Suprapubic skin (tissue), 4 donors: ENCODE data around the gene RNF5. TPM values are rescaled to one million over a fixed set of nuclear protein-coding genes. Genes with fewer than 3 reads are reported as not detected.
A peak's percentile ranks its signal among the peaks of the same experiment; 100 is the strongest.

Source experiments
- DNase-seq, 2 donors: peaks; one replicate each; pipeline ENCODE4 v3.0.0-alpha.2; 2019; ENCODE audit warnings: low spot score in 2 of 2
- H3K27ac ChIP-seq: fragments of 200-600 bp; sonication (generic); one replicate; pipeline ENCODE4 v1.5.1; 2019
- H3K27me3 ChIP-seq: fragments of 200-600 bp; sonication (generic); one replicate; pipeline ENCODE4 v1.5.1; 2019
- H3K36me3 ChIP-seq: fragments of 200-600 bp; sonication (generic); one replicate; pipeline ENCODE4 v1.5.1; 2019
- H3K4me1 ChIP-seq: fragments of 200-600 bp; sonication (generic); one replicate; pipeline ENCODE4 v1.5.1; 2019
- H3K4me3 ChIP-seq: fragments of 200-600 bp; sonication (generic); one replicate; pipeline ENCODE4 v1.5.1; 2019; ENCODE audit warnings: mild to moderate bottlenecking
- H3K9me3 ChIP-seq: fragments of 200-600 bp; sonication (generic); one replicate; pipeline ENCODE4 v1.5.1; 2019
- EP300 ChIP-seq: sonication (generic); formaldehyde crosslinking; IDR thresholded peaks from one replicate; pipeline ENCODE4 v1.6.1; 2017; ENCODE audit warnings: antibody characterized with exemption
- POLR2A ChIP-seq, 2 donors: fragments of 450-650 bp; IDR thresholded peaks; one replicate each; pipeline ENCODE4 v1.6.1; 2017; ENCODE audit warnings: antibody characterized with exemption in 2 of 2, mild to moderate bottlenecking in 2 of 2, moderate library complexity in 2 of 2
- POLR2AphosphoS5 ChIP-seq, 3 donors: sonication (generic); formaldehyde crosslinking; IDR thresholded peaks; one replicate each; pipeline ENCODE4 v1.6.1; 2017; ENCODE audit warnings: antibody characterized with exemption in 3 of 3
- WGBS: methylation state at CpG from one replicate; pipeline ENCODE4 v1.1.5; 2018; 5-methylcytosine and 5-hydroxymethylcytosine counted together
- total RNA-seq, 4 donors: library from RNA; depleted of rRNA; stranded (reverse); fragments of >200 nt; gene quantifications; one replicate each; pipeline ENCODE4 v1.1.0, GENCODE V29; 2016
- TF ChIP-seq, protein P1 (sequence below), 2 donors: fragments of 200-600 bp in 1 of 2; fragments of 450-650 bp in 1 of 2; sonication (generic) in 1 of 2; IDR thresholded peaks; one replicate each; pipeline ENCODE4 v1.5.1; 2016 to 2019; ENCODE audit warnings: antibody characterized with exemption in 2 of 2, mild to moderate bottlenecking in 1 of 2, moderate library complexity in 1 of 2

The RNF5 gene
- total RNA-seq, 4 donors from 2014 or later: 55.7 to 73.0 (median 63.4) TPM

DNA sequence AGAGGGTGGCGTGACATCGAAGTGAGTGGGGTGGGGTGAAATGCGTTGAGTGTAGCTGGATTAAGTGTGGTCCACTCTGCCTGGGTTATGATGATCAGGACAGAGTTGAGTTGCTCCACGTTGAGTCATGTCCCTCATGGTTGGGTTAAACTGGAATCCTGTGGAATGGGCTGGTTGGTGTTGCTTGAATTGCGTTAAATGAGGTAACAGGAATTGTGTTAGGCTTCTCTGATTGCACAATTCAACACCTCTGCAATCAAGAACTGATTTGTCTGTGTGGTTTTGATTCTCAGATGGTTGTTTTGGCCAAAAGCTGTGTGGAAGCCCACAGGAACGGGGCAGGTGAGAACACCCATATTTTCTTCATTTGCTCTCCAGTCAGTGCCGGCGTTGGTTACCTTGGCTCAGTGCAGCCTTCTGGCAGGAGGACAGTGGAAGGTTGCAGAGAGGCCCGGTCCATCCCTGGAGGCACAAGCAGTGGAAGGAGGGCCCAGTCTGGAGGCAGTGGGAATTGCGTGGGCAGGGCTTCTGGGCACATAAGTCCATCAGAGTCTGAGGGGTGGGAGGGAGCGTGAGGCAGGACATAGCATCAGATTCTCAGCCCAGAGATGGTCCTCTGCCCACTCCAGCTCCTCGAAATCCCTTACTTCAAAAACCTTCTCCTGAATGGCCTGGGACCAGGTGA, 34.0 kb downstream of the RNF5 start:
- no peak for DNase-seq
- 81% methylated on average over 12 of the region's 12 CpGs for WGBS
- Histone ChIP-seq H3K4me3 (no peak overlapping the region), H3K9me3 (no peaks in the 10 kb centered on the region), H3K27ac (peak overlapping the region; percentile 24), H3K4me1 (peaks cover 3% of the 10 kb centered on the region), H3K27me3 (no peaks in the 10 kb centered on the region), H3K36me3 (no peaks in the 10 kb centered on the region)
- TF ChIP-seq, protein P1, sequence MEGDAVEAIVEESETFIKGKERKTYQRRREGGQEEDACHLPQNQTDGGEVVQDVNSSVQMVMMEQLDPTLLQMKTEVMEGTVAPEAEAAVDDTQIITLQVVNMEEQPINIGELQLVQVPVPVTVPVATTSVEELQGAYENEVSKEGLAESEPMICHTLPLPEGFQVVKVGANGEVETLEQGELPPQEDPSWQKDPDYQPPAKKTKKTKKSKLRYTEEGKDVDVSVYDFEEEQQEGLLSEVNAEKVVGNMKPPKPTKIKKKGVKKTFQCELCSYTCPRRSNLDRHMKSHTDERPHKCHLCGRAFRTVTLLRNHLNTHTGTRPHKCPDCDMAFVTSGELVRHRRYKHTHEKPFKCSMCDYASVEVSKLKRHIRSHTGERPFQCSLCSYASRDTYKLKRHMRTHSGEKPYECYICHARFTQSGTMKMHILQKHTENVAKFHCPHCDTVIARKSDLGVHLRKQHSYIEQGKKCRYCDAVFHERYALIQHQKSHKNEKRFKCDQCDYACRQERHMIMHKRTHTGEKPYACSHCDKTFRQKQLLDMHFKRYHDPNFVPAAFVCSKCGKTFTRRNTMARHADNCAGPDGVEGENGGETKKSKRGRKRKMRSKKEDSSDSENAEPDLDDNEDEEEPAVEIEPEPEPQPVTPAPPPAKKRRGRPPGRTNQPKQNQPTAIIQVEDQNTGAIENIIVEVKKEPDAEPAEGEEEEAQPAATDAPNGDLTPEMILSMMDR (IDR thresholded peaks at IDR 0.05): no peak
- TF ChIP-seq POLR2AphosphoS5 (IDR thresholded peaks at IDR 0.05): no peak
- no peak for TF ChIP-seq EP300
- no peak for TF ChIP-seq POLR2A (IDR thresholded peaks at IDR 0.05)

DNA sequence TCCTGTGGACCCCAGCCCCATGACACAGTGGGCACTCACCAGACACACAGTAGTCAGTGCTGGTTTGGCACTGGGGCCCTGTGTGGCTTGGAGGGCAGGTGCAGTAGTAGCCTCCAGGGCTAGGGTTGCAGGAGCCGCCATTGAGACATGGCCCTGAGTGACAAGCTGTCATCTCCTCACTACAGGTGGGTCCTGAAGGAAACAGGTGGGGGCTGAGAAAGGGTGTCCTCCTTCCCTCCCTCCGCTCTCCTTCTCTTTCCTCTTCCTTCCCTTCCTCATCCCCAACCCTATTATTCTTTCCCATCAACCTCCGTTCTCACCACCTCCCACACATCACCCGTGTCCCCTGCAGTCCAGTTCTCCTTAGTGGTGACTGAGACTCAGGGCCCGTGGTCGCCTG, 35.4 kb downstream of the RNF5 start:
- no peak overlapping the region for H3K27ac ChIP-seq
- peaks cover 3% of the 10 kb centered on the region for H3K4me1 ChIP-seq
- H3K9me3 ChIP-seq: no peaks in the 10 kb centered on the region
- no peak for DNase-seq
- 92% methylated on average over 6 of the region's 6 CpGs for WGBS
- no peak overlapping the region for H3K4me3 ChIP-seq
- H3K36me3 ChIP-seq: no peaks in the 10 kb centered on the region
- TF ChIP-seq POLR2AphosphoS5 (IDR thresholded peaks at IDR 0.05): no peak
- TF ChIP-seq, protein P1 (IDR thresholded peaks at IDR 0.05): no peak
- no peak for TF ChIP-seq EP300
- TF ChIP-seq POLR2A (IDR thresholded peaks at IDR 0.05): no peak
- H3K27me3 ChIP-seq: no peaks in the 10 kb centered on the region

DNA sequence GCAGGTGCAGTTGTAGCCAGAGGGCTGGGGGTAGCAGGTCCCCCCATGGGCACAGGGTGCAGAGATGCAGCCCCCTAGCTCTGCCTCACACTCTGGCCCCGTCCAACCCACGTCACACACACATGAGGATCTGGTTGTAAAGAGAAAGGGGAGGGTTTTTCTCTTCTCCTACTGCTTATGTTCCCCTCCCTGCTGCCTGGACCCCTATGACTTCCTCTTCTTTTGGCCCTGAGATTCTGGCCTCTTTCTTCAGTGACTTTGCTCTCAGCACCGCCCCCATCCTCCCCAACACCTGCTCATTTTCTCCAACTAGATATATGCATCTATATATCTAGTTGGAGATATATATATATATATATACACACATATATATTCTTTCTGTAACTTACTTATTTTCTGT, 35.9 kb downstream of the RNF5 start:
- no peaks in the 10 kb centered on the region for H3K27me3 ChIP-seq
- DNase-seq: no peak
- no peaks in the 10 kb centered on the region for H3K9me3 ChIP-seq
- TF ChIP-seq, protein P1 (IDR thresholded peaks at IDR 0.05): no peak
- TF ChIP-seq POLR2A (IDR thresholded peaks at IDR 0.05): no peak
- no peak for TF ChIP-seq POLR2AphosphoS5 (IDR thresholded peaks at IDR 0.05)
- no peak for TF ChIP-seq EP300
- WGBS: 88% methylated on average over 3 of the region's 3 CpGs
- H3K4me1 ChIP-seq: peaks cover 3% of the 10 kb centered on the region
- H3K4me3 ChIP-seq: no peak overlapping the region
- no peak overlapping the region for H3K27ac ChIP-seq
- no peaks in the 10 kb centered on the region for H3K36me3 ChIP-seq

DNA sequence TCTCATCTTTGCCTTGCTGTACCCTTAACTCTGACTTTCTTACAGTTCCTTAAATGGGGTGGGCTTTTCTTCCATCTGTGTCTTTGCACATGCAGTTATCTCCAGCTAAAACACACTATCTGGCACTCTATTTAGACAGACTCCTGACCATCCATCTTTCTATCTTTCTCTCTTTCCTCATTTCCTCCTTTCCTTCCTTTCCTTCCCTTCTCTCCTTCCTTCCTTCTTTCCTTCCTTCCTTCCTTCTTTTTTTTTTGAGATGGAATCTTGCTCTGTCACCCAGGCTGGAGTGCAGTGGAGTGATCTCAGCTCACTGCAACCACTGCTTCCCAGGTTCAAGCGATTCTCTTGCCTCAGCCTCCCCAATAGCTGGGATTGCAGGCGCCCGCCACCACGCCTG, 37.4 kb downstream of the RNF5 start:
- no peak for TF ChIP-seq POLR2AphosphoS5 (IDR thresholded peaks at IDR 0.05)
- no peak for TF ChIP-seq EP300
- TF ChIP-seq, protein P1 (IDR thresholded peaks at IDR 0.05): no peak
- no peak for TF ChIP-seq POLR2A (IDR thresholded peaks at IDR 0.05)
- H3K36me3 ChIP-seq: no peaks in the 10 kb centered on the region
- WGBS: 94% methylated on average over 4 of the region's 4 CpGs
- H3K4me3 ChIP-seq: no peak overlapping the region
- no peak for DNase-seq
- H3K27me3 ChIP-seq: no peaks in the 10 kb centered on the region
- H3K27ac ChIP-seq: no peak overlapping the region
- peaks cover 3% of the 10 kb centered on the region for H3K4me1 ChIP-seq
- no peaks in the 10 kb centered on the region for H3K9me3 ChIP-seq

DNA sequence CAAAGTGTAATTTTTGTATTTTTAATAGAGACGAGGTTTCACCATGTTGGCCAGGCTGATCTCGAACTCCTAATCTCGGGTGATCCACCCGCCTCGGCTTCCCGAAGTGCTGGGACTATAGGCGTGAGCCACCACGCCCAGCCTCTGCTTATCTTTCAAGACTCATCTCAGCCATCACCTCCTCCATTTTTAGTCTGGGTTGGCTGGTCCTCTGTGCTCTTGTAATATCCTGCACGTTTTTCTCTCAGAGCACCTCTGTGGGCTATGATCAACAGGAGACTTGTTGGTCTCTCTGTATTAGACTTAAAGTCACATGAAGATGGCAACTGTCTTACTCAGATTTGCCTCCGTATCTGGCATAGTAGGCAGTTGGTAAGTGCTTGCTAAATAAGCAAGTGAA, 38.1 kb downstream of the RNF5 start:
- H3K9me3 ChIP-seq: no peaks in the 10 kb centered on the region
- WGBS: 91% methylated on average over 10 of the region's 10 CpGs

DNA sequence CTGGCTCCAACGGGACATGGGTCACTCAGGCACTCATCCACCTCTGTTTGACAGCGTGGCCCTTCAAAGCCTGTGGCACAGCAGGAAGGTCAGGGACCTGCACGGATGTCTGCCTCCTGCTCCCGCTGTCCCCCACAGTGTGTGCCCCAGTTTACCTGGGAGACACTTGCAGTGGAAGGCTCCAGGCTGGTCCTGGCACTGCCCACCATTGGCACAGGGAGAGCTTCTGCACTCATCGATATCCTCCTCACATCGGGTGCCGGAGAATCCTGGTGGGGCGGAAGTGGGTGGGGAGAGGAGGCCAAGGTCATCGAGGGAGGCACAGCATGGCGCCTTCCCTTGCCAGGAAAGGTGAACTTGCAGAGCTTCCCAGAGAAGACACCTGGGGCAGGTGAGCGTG, 38.8 kb downstream of the RNF5 start:
- Histone ChIP-seq H3K4me1 (peaks cover 7% of the 10 kb centered on the region), H3K27me3 (no peaks in the 10 kb centered on the region), H3K4me3 (no peak overlapping the region), H3K27ac (no peak overlapping the region), H3K36me3 (no peaks in the 10 kb centered on the region), H3K9me3 (no peaks in the 10 kb centered on the region)
- DNase-seq: no peak
- 89% methylated on average over 6 of the region's 11 CpGs for WGBS
- no peak for TF ChIP-seq EP300
- no peak for TF ChIP-seq POLR2AphosphoS5 (IDR thresholded peaks at IDR 0.05)
- TF ChIP-seq POLR2A (IDR thresholded peaks at IDR 0.05): no peak
- TF ChIP-seq, protein P1 (IDR thresholded peaks at IDR 0.05): no peak

More for the DNA sequence above, 38.1 kb downstream of the RNF5 start:
- no peak for TF ChIP-seq POLR2AphosphoS5 (IDR thresholded peaks at IDR 0.05)
- no peaks in the 10 kb centered on the region for H3K27me3 ChIP-seq
- DNase-seq: no peak
- no peak overlapping the region for H3K27ac ChIP-seq
- peaks cover 3% of the 10 kb centered on the region for H3K4me1 ChIP-seq
- no peak overlapping the region for H3K4me3 ChIP-seq
- no peaks in the 10 kb centered on the region for H3K36me3 ChIP-seq
